ENCODE measurements around the gene CAMKK1. TPM values are rescaled to one million over a fixed set of nuclear protein-coding genes. Genes with fewer than 3 reads are reported as not detected.

CAMKK1 gene
- total RNA-seq, 1 donor from 2014 or later: 8.9 TPM

Other genes starting within 250 kb of the CAMKK1 start
- 22.8 TPM for gene TAX1BP3, start 224.5 kb downstream of the CAMKK1 start, total RNA-seq
- gene EMC6, start 224.2 kb downstream of the CAMKK1 start, total RNA-seq: 8.1 TPM
- 10.0 TPM for gene P2RX5, start 196.9 kb downstream of the CAMKK1 start, total RNA-seq
- 0.62 TPM for gene HASPIN, start 169.2 kb downstream of the CAMKK1 start, total RNA-seq
- 6.2 TPM for gene ITGAE, start 91.9 kb downstream of the CAMKK1 start, total RNA-seq
- 24.5 TPM for gene NCBP3, start 46.8 kb downstream of the CAMKK1 start, total RNA-seq
- gene P2RX1, start 23.4 kb upstream of the CAMKK1 start, total RNA-seq: not detected
- gene ATP2A3, start 71.4 kb upstream of the CAMKK1 start, total RNA-seq: 1.2 TPM
- 44.5 TPM for gene ZZEF1, start 250.0 kb upstream of the CAMKK1 start, total RNA-seq